Measurements from ENCODE around the gene PUM2. TPM values are rescaled to one million over a fixed set of nuclear protein-coding genes. Genes with fewer than 3 reads are reported as not detected.
A peak's percentile ranks its signal among the peaks of the same experiment; 100 is the strongest.

Gene PUM2
- total RNA-seq, 1 donor from 2014 or later = 122 TPM

- no peak overlapping the region for H3K27ac Mint-ChIP-seq
- H3K9me3 Mint-ChIP-seq = no peaks in the 10 kb centered on the region
- no peak for DNase-seq (ENCODE audit: low spot score in 2 of 2, unreplicated experiment in 2 of 2)
- no peak overlapping the region for H3K4me3 Mint-ChIP-seq
- H3K27me3 Mint-ChIP-seq (ENCODE audit: low read depth) = no peaks in the 10 kb centered on the region
- no peaks in the 10 kb centered on the region for H3K36me3 Mint-ChIP-seq
- TF ChIP-seq CTCF (IDR thresholded peaks at IDR 0.05; ENCODE audit: unreplicated experiment) = no peak
- H3K4me1 Mint-ChIP-seq = peaks cover 48% of the 10 kb centered on the region
These were observed 141.1 kb downstream of the PUM2 start for GRCh38 chr2:20209373-20210109.

GRCh38 chr2:20208476-20208859 is 142.2 kb downstream of the PUM2 start:
- Mint-ChIP-seq H3K36me3 (peaks cover under 1% of the 10 kb centered on the region), H3K9me3 (no peaks in the 10 kb centered on the region), H3K27me3 (ENCODE audit: low read depth) (no peaks in the 10 kb centered on the region), H3K4me3 (no peak overlapping the region), H3K27ac (peak overlapping the region; percentile 85), H3K4me1 (peaks cover 37% of the 10 kb centered on the region)
- DNase-seq (ENCODE audit: low spot score in 2 of 2, unreplicated experiment in 2 of 2) = no peak
- TF ChIP-seq CTCF (IDR thresholded peaks at IDR 0.05; ENCODE audit: unreplicated experiment) = no peak

GRCh38 chr2:20207051-20207450 is 143.6 kb downstream of the PUM2 start:
- no peaks in the 10 kb centered on the region for H3K27me3 Mint-ChIP-seq (ENCODE audit: low read depth)
- peaks cover 10% of the 10 kb centered on the region for H3K36me3 Mint-ChIP-seq
- DNase-seq (ENCODE audit: low spot score in 2 of 2, unreplicated experiment in 2 of 2) = no peak
- peaks cover 23% of the 10 kb centered on the region for H3K4me1 Mint-ChIP-seq
- H3K9me3 Mint-ChIP-seq = no peaks in the 10 kb centered on the region
- TF ChIP-seq CTCF (IDR thresholded peaks at IDR 0.05; ENCODE audit: unreplicated experiment) = no peak
- no peak overlapping the region for H3K27ac Mint-ChIP-seq
- H3K4me3 Mint-ChIP-seq = no peak overlapping the region

- peak overlapping the region; percentile 43 for H3K27ac Mint-ChIP-seq
- no peak for TF ChIP-seq CTCF (IDR thresholded peaks at IDR 0.05; ENCODE audit: unreplicated experiment)
- peaks cover 21% of the 10 kb centered on the region for H3K4me1 Mint-ChIP-seq
- no peaks in the 10 kb centered on the region for H3K27me3 Mint-ChIP-seq (ENCODE audit: low read depth)
- no peak overlapping the region for H3K4me3 Mint-ChIP-seq
- DNase-seq (ENCODE audit: low spot score in 2 of 2, unreplicated experiment in 2 of 2) = no peak
- peaks cover 19% of the 10 kb centered on the region for H3K36me3 Mint-ChIP-seq
- H3K9me3 Mint-ChIP-seq = no peaks in the 10 kb centered on the region
These were observed 144.6 kb downstream of the PUM2 start for GRCh38 chr2:20205915-20206524.

GRCh38 chr2:20205069-20205468 is 145.6 kb downstream of the PUM2 start:
- Mint-ChIP-seq H3K27me3 (ENCODE audit: low read depth) (no peaks in the 10 kb centered on the region), H3K9me3 (no peaks in the 10 kb centered on the region), H3K27ac (no peak overlapping the region), H3K36me3 (peaks cover 26% of the 10 kb centered on the region), H3K4me1 (peaks cover 21% of the 10 kb centered on the region), H3K4me3 (no peak overlapping the region)
- TF ChIP-seq CTCF (IDR thresholded peaks at IDR 0.05; ENCODE audit: unreplicated experiment) = no peak
- no peak for DNase-seq (ENCODE audit: low spot score in 2 of 2, unreplicated experiment in 2 of 2)
